ENCODE results near the gene ESPL1. TPM values are rescaled to one million over a fixed set of nuclear protein-coding genes. Genes with fewer than 3 reads are reported as not detected.

Gene ESPL1
- total RNA-seq (ENCODE audit: low replicate concordance) = 35.1 and 50.0 TPM in 2 replicates
- long read RNA-seq, partial matches to known transcripts = 9 of 12 reads
- long read RNA-seq, other reads (novel, unspliced or antisense) = 3 of 12 reads

- H3K36me3 Mint-ChIP-seq = peaks cover 9% of the 10 kb centered on the region
- peak within 1 kb of the TSS; percentile 95 for H3K27ac Mint-ChIP-seq
- peak; percentile 84 for DNase-seq (ENCODE audit: extremely low spot score, unreplicated experiment)
- H3K27me3 Mint-ChIP-seq = no peaks in the 10 kb centered on the region
- peaks cover 35% of the 10 kb centered on the region for H3K4me1 Mint-ChIP-seq (ENCODE audit: unreplicated experiment)
- peak within 1 kb of the TSS; percentile 100 for H3K4me3 Mint-ChIP-seq
- peak; percentile 74 for TF ChIP-seq CTCF (conservative IDR thresholded peaks at IDR 0.05)
- no peaks in the 10 kb centered on the region for H3K9me3 Mint-ChIP-seq
These were observed at the start of gene ESPL1 for GRCh38 chr12:53267999-53268629. ESPL1 (plus strand) TSS chr12:53268299; CDS start chr12:53268767, 468 bp downstream.

- Mint-ChIP-seq H3K36me3 (peaks cover 2% of the 10 kb centered on the region), H3K4me3 (peak overlapping the region; percentile 96), H3K27me3 (peaks cover 9% of the 10 kb centered on the region), H3K27ac (peak overlapping the region; percentile 95), H3K9me3 (no peaks in the 10 kb centered on the region), H3K4me1 (ENCODE audit: unreplicated experiment) (peaks cover 43% of the 10 kb centered on the region)
- DNase-seq (ENCODE audit: extremely low spot score, unreplicated experiment) = no peak
- no peak for TF ChIP-seq CTCF (conservative IDR thresholded peaks at IDR 0.05)
These were observed 49.4 kb upstream of the ESPL1 start for GRCh38 chr12:53218551-53219291.

- Mint-ChIP-seq H3K9me3 (no peaks in the 10 kb centered on the region), H3K4me3 (peak overlapping the region; percentile 96), H3K36me3 (no peaks in the 10 kb centered on the region), H3K27ac (peak overlapping the region; percentile 95), H3K27me3 (peaks cover 9% of the 10 kb centered on the region), H3K4me1 (ENCODE audit: unreplicated experiment) (peaks cover 48% of the 10 kb centered on the region)
- TF ChIP-seq CTCF (conservative IDR thresholded peaks at IDR 0.05) = no peak
- no peak for DNase-seq (ENCODE audit: extremely low spot score, unreplicated experiment)
These were observed 48.7 kb upstream of the ESPL1 start for GRCh38 chr12:53219292-53219955.

GRCh38 chr12:53219956-53220693 lies 48.0 kb upstream of the ESPL1 start:
- Mint-ChIP-seq H3K4me3 (peak overlapping the region; percentile 97), H3K36me3 (no peaks in the 10 kb centered on the region), H3K4me1 (ENCODE audit: unreplicated experiment) (peaks cover 55% of the 10 kb centered on the region), H3K27ac (peak overlapping the region; percentile 97), H3K27me3 (peaks cover 9% of the 10 kb centered on the region), H3K9me3 (no peaks in the 10 kb centered on the region)
- DNase-seq (ENCODE audit: extremely low spot score, unreplicated experiment) = no peak
- no peak for TF ChIP-seq CTCF (conservative IDR thresholded peaks at IDR 0.05)

GRCh38 chr12:53220694-53221202 lies 47.4 kb upstream of the ESPL1 start:
- peak overlapping the region; percentile 97 for H3K27ac Mint-ChIP-seq
- H3K4me3 Mint-ChIP-seq = peak overlapping the region; percentile 97
- H3K36me3 Mint-ChIP-seq = no peaks in the 10 kb centered on the region
- TF ChIP-seq CTCF (conservative IDR thresholded peaks at IDR 0.05) = no peak
- peak; percentile 94 for DNase-seq (ENCODE audit: extremely low spot score, unreplicated experiment)
- H3K4me1 Mint-ChIP-seq (ENCODE audit: unreplicated experiment) = peaks cover 60% of the 10 kb centered on the region
- H3K9me3 Mint-ChIP-seq = no peaks in the 10 kb centered on the region
- H3K27me3 Mint-ChIP-seq = peaks cover 9% of the 10 kb centered on the region
